NCI-H1930 (cell line): ENCODE data around the gene CBX4.

Source experiments
- DNase-seq, 2 experiments: peaks; one replicate each; lab custom pipeline; 2025; lab: John Stamatoyannopoulos, UW

Gene CBX4

GRCh38 chr17:79829004-79829403 is 10.2 kb downstream of the CBX4 start:
- DNase-seq: no peak

DNA sequence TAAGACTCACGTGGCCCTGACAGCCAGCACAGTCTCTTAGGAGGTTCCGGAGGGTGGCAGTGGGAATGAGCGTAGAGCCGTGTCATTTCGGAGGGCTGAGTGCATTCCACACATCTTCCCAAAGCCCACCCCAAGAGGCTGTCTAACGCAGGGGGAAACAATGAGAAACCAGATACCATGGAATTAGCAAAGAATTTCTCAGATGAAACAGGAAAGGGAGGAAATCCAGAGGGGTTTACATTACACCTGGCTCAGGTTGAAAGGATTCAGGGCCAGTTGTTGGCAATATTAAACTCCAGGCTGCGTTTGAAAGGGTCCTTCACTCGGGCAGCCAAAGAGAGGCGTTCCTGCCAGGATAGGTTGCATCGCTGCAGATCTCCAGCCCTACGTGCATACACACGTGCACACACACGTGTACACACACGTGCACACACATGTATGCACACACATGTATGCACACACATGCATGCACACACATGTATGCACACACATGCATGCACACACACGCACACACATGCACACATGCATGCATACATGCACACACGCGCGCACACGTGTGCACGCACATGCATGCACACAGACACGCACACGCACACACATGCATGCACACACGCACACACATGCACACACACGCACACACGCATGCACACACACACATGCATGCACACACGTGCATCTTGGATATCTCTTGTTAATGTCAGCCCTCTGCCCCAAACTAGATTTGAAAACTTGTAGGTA is 12.2 kb downstream of the CBX4 start:
- DNase-seq: no peak

DNA sequence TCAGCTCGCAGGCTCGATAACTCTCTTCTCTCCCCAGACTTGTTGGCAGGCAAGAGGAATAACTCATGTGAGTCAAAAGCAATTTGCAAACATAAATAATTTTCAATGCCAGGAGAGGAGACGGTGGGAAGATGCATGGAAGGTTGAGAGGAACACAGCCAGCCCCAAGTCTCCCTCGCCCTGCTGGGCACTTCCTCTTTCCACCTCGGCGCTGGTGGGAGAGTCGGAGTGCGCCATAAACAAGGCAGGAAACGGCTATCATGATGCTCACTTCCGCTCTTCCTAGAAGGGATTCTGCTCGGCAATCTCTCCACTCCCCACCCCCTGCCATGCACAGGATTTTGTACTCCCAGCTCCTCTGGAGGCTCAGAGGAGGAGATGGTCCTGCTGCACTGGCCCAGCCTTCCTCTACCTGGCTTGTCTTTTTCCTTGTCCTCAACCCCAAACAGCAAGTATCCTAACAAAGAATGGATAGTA is 13.0 kb downstream of the CBX4 start:
- DNase-seq: no peak

DNA sequence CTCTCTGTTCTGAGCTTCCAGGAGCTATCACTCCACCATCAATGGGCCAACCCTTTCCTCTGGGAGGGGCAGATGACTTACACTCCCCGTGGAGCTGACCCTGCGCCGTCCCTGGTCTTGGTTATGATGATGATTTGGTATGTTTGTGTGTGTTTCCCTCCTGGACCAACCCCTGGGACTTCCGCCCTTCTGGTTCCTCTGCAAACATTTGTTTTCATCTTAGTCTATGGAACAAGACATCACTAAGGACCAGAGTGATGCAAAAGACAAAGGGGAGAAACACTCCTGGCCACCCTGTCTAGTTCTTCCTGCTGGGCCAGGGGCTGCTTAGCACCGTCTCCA is 13.7 kb downstream of the CBX4 start:
- no peak for DNase-seq

DNA sequence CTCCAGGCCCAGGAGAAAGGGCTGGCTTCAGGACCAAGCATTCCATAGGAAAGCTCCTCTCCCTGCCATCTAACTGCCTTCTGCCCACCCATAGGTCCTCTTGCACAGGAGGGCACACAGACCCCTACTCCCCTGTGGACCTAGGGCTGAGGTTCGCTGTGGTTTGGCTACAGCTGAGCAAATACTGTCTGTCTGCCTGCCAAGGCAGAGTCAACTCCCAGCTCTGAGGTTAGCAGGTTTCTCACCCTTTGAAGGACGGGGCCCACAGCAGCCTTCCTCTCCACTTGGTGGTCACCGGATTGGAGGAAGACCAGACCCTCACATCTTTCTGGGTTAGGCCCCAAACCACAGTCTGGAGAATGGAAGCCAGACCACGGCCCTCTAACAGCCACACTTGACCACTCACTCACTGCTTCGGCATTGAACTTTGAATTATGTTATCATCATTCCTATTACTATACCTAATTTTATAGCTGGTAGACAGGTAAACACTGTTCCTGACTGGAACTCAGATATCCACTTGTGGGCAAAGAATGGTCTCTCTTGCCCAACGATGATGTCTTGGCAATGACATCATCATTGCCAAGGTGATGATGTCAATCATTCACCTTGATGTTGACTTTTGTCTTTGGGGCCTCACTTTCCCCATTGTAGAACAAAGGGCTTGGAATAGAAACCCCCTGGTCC is 14.2 kb downstream of the CBX4 start:
- no peak for DNase-seq

DNA sequence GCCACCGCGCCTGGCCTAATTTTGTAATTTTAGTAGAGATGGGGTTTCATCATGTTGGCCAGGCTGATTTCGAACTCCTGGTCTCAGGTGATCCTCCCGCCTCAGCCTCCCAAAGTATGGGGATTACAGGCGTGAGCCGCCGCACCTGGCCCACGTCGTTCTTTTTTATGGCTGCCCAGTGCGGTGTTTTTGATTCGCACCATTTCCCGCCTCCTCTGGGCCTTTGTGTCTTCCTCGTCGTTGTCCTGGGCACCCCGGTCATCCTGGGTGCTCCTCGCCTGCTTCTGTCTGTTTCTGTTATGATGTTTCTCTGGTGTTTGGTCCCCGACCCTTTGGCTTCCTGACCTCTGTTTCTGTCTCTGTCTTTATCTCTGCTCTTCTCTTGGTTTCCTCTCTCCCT is 15.0 kb downstream of the CBX4 start:
- DNase-seq: no peak

GRCh38 chr17:79822583-79823124 is 16.6 kb downstream of the CBX4 start:
- DNase-seq: no peak

DNA sequence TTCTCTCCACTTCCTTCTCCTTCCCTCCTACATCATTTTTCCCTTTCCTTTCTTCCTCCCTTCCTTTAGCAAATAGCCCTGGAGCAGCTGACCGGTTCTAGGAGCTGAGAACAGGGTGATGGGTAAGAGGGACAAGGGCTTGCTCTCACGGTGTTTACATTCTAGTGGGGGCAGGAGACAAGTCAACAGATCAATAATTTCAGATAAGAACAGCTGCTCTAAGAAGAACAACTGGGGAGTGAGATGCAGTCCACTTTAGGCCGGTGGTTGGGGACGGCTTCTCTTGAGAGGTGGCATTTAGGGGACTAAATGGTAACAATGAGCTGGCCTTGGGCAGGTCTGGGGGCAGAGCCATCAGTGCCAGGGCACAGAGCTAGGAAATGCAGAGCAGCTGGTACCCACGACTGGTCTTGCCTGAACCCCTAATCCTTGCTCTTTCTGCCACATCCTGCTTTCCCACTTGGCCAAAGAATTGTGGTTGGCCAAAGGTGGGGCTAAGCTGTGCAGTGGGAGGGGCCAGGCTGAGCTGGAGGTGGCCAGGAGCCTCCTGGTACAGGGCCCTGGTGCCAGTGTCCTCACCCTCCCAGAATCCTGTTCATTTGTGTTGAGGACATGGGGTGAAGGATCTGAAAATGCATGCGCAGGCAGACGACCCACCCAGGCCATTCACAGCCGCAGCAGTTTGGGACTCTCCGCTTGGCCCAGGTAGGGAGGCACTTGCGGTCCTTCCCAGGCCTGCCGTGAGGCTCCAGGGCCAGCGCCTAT is 17.7 kb downstream of the CBX4 start:
- no peak for DNase-seq

- DNase-seq: no peak
These were observed 18.3 kb downstream of the CBX4 start for GRCh38 chr17:79820959-79821330.

DNA sequence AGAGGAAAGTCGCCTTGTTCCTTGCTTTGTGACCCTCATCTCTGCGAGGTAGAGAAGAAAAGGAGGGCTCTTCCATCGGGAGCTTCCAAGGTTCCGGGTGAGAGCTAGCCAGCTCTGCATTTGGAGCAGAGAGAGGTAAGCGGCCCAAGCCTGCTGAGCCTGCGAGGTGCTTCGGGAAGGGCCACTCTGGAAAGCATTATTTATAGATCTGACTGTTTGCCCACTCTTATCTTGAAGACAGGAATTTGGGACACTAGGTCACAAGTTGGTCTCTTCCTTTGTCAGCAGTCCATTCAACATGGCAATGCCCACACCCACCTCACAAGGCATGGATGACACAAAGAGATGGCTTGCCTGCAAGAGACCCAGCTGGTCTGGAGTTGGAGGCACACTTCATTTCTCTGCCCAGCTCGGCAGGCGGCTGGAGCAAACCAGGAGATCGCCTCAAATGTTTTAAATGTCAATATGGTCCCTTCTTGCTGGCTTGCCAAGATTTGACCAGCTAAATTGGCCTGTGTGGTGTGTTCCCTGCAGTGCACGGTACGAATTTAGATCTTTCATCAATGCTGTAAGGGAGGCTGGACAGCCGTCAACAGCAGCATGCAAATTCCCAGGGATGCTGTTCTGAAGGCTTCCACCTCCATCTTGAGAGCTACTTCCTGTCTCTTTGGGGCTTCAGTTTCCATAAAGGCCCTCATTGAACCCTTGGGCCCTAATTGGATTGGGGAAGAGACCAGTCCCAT is 19.5 kb downstream of the CBX4 start:
- no peak for DNase-seq

DNA sequence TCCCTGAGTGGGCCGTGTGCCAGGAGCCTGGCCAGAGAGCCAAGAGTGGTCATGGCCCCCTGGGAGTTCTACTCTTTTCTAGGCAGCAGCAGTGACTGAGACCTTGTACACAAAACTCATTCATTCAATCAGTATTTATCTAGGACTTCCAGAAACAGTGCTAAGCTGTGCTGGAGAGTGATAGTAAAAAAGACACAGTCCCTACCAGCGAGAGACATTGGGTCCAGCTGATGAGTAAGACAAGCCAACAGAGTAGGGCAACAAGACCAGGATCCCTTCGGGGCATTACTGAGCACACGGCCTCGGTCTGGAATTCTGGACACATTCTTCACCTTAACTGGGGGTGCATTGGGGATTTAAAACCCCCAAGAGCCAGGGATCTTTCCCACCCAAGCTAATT is 20.2 kb downstream of the CBX4 start:
- DNase-seq: no peak

DNA sequence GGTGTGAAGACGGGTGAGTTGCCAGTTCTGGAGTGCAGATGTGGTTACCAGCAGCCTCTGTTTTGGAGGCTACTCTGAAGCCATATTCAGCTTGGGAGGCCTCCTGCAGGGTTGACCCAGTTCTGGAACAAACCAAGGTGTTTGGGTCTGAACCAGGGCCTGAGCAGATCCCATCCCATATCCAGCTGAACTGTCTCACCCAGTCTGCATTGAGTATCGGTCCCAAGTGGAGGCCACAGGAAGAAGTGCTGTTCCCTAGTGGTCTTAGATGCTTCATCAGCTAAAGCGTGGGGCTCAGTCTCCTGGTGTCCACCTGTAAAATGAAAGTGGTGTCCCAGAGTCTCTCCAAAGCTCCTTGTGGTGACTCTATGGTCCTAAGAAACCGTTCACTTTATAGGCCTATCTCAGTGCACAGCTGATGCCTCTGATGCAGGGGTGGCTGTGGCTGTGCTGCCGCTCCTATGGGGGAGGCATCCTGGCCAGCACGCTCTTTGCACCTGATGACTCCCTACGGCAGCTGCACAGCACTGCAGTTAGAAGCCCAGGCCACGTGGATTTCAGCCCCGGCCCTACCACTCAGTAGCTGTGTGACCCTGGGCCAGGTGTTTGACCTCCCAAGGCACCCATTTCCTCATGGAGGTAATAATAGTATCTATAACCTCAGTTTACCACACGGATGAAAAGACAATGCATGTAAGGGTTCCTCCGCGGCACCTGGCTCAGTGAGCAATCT is 21.0 kb downstream of the CBX4 start:
- DNase-seq: no peak

DNA sequence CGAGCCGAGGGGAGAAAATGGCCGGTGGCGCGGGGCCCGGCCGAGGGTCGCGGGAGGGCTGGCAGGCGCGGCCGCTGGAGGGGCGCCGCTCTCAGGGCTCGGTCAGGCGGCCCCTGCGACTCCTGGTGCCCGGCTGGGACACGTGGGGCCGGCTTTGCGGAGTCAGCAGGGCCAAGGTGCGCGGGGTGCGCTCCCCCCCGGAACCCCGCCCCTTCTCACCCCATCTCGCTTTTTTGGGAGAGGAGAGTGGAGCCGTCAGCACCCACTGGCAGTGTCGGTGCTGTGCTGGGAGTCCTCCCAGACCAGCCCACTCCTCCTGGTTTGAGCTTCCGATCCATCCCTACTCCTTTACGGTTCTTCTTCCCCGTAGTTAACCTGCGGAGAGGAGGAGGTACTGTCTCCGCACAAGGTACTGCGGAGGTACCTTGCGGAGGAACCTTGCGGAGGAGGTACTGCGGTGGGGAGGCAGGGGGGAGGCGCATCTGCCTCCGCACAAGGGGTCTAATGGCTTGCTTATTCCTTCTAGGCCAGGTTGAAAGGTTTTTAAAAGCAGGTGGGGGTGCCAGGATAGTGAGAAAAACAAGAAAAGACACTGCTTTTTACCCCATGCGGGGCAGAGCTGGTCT is 23.3 kb downstream of the CBX4 start:
- no peak for DNase-seq

DNA sequence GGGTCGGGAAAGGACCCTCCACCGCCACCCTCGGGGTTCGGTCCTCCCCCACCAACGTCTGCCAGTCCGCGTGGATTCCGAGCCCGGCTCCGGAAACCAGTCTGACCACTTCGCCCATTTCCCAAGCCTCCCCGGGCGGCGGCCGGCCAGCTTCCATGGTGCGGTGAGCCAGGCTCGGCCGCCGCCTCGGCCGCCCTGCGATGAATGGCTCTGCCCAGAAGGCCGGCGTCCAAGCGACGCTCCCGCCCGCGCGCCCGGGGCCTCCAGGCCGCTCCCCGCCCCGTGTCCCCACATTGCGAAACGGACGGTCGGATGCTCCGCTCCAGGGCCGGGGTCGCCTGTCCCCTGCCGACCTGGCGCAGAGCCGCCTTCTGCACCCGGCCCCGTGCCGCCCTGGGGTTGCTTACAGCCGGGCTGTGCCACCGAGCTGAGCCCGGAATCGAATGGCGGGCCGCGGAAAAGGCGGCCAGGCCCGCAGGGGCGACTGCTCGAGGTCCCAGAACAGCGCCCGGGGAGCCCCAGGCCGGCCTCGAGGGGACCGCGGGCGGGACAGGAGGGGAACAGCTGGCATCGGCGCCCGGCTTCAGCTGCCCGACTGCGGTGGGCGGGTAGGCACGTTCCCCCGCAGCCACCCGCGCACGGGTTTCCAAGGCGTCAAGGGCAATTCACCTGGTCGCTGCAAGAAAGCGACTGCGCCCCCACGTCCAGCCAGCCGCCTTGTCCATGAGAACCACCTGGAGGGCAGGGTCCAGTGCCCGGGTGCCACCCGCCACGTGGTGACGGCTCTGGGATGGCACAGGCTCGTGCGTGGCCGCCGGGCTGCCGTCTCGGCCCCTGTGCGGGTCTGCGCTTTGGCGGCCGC is 24.0 kb downstream of the CBX4 start:
- DNase-seq: no peak

DNA sequence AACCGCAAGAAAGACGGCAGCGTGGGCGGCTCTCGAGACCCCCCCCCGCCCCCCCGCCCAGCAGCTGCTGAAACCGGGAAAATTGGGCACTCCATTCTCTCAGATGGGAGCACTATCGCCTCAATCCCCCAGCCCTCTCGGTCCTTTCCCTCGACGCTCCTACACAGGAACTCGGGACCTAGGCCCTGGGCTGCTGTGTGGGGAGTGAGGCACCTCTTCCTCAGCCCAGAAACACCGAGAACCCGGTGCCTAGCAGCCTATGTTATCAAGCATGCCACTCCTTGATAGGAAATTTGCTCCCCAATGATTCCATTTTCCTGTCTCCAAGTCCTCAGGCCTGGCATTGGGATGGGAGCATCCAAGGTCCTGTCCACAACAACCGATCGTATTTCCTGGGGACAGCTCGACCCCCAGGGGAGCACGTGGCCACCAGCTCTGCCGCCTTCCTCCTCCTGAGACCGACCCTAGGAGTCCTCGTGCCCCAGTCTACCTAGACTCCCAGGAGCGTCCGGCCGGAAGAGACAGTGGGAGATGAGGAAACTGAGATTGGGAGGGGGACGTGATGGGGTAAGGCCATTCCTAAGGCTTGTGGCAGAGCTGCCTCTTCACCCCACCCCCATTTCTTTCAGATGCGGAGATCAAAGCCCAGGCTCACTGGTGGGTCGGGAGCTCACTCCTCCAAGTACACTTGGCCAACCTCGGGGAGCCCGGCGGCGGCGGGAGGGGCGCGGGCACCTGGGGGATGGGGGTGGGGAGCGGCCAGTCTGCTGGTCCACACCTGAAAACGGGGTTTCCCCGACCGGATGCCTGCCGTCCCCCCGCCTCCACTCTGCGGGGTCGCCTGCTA is 24.9 kb downstream of the CBX4 start:
- DNase-seq: no peak

DNA sequence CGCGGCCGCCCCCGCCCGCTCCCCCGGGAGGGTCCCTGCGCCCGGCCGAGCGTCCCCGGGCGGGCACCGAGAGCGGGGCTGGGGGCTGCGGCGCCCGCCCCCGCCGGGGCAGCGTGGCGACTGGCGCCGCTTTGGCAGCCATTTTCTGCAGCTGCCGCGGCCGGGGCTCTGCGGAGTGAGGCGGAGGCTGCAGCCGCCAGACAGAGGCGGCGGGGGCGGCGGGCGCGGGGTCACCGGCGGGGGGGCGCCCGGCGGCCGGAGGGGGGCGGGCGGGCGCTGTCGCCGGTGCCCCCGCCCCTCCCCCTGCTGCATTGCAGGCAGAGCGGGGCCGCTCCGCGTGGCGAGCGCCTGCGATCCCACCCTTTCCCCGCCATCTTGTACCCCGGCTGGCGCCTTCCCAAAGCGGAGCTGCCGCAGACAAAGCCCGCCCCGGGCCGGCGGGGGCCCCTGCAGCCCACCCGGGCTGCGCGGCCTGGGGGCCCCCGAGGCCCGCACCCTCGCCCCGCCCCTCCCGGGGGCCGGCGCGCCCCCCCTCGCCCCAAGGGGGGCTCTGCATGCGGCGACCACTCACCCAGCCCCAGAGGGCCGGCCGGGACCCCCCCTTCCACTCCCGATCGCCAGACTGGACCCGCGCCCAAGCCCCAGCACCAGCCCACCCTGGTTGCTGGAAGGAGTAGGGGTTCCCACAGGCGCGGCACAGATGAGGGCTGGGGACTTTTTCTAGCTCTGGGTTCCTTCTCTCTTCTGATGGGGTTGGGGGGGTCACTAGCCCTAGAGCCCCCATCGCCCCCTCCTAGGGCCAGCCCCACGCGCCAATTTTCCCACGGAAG is 25.7 kb downstream of the CBX4 start:
- peak in 1 of 2 experiments; percentile 48 for DNase-seq

- no peak for DNase-seq
These were observed 26.6 kb downstream of the CBX4 start for GRCh38 chr17:79812353-79813258.
